ENCODE results near the gene TSC2.

Gene TSC2

GRCh38 chr16:2023092-2024031 lies 24.4 kb upstream of the TSC2 start:
- peak; percentile 77 for DNase-seq (ENCODE audit: low read depth)
- TF ChIP-seq CTCF (conservative IDR thresholded peaks at IDR 0.05; ENCODE audit: low read length), result peak; percentile 86
- peak overlapping the region; percentile 49 for H3K4me3 ChIP-seq (ENCODE audit: low read length)

GRCh38 chr16:2024032-2024420 lies 23.8 kb upstream of the TSC2 start:
- no peak overlapping the region for H3K4me3 ChIP-seq (ENCODE audit: low read length)
- no peak for TF ChIP-seq CTCF (conservative IDR thresholded peaks at IDR 0.05; ENCODE audit: low read length)

GRCh38 chr16:2025251-2025650 lies 22.5 kb upstream of the TSC2 start:
- TF ChIP-seq CTCF (conservative IDR thresholded peaks at IDR 0.05; ENCODE audit: low read length), result no peak
- no peak overlapping the region for H3K4me3 ChIP-seq (ENCODE audit: low read length)

More at GRCh38 chr16:2024032-2024420, 23.8 kb upstream of the TSC2 start:
- no peak for DNase-seq (ENCODE audit: low read depth)

GRCh38 chr16:2025878-2026460 lies 21.8 kb upstream of the TSC2 start:
- TF ChIP-seq CTCF (conservative IDR thresholded peaks at IDR 0.05; ENCODE audit: low read length), result no peak
- no peak for DNase-seq (ENCODE audit: low read depth)
- peak overlapping the region; percentile 55 for H3K4me3 ChIP-seq (ENCODE audit: low read length)

More at GRCh38 chr16:2025251-2025650, 22.5 kb upstream of the TSC2 start:
- no peak for DNase-seq (ENCODE audit: low read depth)

- DNase-seq (ENCODE audit: low read depth), result no peak
- peak within 1 kb of the TSS; percentile 73 for H3K4me3 ChIP-seq (ENCODE audit: low read length)
- no peak for TF ChIP-seq CTCF (conservative IDR thresholded peaks at IDR 0.05; ENCODE audit: low read length)
Observed at GRCh38 chr16:2026461-2027023, 21.2 kb upstream of the TSC2 start, which contains the start of gene NHERF2. Gene NHERF2 (plus strand): TSS chr16:2026902. CDS start chr16:2027006, 104 bp downstream.

DNA sequence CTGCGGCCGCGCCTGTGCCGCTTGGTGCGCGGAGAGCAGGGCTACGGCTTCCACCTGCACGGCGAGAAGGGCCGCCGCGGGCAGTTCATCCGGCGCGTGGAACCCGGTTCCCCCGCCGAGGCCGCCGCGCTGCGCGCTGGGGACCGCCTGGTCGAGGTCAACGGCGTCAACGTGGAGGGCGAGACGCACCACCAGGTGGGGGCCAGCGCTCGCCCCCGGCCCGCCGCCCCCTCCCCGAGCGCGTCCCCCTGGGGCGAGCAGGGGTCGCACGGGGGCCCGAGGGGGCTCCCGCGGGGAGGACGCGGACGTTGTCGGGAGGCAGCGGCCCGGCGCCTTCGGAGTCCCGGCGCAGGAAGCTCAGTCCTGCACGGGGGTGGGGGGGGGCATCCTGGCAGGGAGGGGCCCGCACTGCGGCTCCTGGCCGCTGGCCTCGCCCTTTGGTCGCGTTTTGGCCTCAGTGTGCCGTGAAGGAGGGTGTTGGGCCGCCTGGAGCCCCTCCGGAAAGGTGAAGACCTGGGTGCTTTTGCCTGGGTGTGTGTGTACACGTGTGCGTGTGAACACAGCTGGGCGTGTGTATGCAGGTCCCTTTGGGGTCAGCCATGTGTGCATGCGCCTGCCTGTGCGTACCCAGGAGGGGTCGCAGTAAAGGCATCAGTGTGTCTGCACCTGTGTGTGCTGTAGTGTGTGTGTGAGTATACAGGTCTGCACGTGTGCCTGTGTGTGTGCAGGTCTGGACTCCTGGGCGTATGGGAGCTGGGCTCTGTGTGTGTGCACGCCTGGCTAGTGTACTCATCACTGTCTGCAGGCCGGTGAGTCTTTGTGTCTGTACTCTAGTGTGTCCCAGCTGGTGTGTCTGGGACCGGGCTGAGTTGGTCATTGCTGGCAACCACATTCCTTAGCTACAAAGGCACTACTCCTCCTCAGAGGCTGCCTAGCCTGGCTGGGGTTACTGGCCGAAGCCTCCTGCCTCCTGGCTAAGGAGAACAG lies 20.5 kb upstream of the TSC2 start:
- peak; percentile 48 for DNase-seq (ENCODE audit: low read depth)
- peak overlapping the region; percentile 73 for H3K4me3 ChIP-seq (ENCODE audit: low read length)
- no peak for TF ChIP-seq CTCF (conservative IDR thresholded peaks at IDR 0.05; ENCODE audit: low read length)

All from AG10803 (cell line).